ENCODE results near the gene OR2F1.

Gene OR2F1

DNA sequence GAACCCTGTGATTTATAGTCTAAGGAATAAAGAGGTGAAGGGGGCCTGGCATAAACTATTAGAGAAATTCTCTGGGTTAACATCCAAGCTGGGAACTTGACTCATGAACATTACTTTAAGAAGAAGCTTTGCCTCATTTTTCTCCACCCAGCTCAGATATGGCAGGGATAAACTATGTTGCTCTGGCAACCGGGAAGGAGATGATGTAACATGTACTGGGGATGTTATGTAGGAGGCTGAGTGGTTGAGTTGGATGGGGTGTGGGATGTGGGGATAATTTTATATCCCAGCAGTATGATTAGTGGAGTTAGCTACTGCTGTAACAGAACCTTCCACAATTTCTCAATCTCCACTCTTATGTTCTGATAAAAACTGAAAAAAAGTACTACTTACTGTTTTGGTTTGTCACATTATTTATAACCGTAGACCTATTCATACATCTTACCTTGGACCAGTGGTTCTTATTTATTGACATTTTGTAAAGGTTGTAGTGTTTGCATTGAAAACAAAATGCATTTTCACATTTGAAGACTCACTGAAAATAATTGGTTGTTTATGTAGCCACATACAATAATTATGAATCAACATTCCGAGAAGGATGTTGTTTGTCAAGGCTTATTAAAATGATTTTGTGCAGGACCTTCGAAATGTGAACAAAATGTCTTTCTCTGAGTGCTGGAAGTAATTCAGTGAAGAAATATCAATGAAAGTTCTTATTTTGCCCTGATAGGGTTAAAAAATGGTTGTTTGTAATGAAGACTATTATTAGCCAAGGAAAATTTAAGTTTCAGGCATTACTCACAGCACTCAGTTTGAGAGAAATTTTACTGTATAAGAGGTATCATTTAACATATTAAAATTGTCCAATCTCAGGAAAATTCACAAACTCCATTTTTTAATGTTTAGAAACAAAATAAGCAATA is 18.3 kb upstream of the OR2F1 start:
- H3K4me1 Mint-ChIP-seq (ENCODE audit: low read depth): peaks cover 3% of the 10 kb centered on the region
- H3K36me3 Mint-ChIP-seq (ENCODE audit: low read depth): no peaks in the 10 kb centered on the region
- H3K9me3 Mint-ChIP-seq: no peaks in the 10 kb centered on the region
- no peak for DNase-seq (ENCODE audit: low spot score)
- H3K4me3 Mint-ChIP-seq: no peak overlapping the region
- H3K27me3 Mint-ChIP-seq (ENCODE audit: low read depth): no peaks in the 10 kb centered on the region
- H3K27ac Mint-ChIP-seq: no peak overlapping the region

DNA sequence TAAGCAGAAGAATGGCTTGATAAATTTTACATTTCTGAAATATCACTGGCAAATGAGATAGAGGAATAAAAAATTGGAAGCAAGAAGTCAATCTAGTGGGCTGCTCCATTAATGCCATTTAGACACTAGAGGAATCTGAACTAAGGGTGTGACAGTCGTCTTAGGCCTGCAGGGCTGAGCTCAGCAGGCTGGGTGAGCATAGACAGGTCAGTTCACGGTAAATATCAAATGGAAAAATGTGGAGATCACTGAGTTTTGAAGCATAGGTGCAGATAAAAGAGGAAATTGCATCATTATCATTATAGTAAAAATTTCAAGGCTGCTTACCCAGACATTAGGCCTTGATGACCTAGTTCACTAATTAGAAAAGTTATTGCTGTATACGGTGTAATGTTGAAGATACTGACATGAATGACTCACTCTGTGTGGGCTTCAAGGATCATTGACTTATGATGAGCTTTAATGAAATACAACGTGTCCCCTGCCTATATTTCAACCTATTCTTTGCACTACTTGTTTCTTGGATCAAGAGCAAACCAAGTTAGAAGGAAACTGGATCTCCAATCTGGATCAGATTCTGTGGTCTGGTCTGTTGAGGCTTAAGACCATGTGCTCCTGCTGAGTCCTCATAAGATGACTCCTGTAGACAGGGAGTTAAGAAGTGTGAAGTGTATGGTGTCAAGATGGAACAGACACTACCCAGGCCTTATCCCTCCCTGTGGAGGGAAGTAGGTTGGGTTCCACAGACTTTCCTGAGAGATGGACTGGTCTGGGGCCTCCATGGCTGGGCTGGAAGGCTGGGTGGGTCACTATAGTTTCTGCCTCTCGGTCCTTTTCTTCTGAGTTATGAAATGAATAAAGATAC is 16.0 kb upstream of the OR2F1 start:
- no peak overlapping the region for H3K27ac Mint-ChIP-seq
- no peaks in the 10 kb centered on the region for H3K27me3 Mint-ChIP-seq (ENCODE audit: low read depth)
- H3K4me1 Mint-ChIP-seq (ENCODE audit: low read depth): no peaks in the 10 kb centered on the region
- no peaks in the 10 kb centered on the region for H3K9me3 Mint-ChIP-seq
- DNase-seq (ENCODE audit: low spot score): no peak
- no peak overlapping the region for H3K4me3 Mint-ChIP-seq
- H3K36me3 Mint-ChIP-seq (ENCODE audit: low read depth): no peaks in the 10 kb centered on the region

DNA sequence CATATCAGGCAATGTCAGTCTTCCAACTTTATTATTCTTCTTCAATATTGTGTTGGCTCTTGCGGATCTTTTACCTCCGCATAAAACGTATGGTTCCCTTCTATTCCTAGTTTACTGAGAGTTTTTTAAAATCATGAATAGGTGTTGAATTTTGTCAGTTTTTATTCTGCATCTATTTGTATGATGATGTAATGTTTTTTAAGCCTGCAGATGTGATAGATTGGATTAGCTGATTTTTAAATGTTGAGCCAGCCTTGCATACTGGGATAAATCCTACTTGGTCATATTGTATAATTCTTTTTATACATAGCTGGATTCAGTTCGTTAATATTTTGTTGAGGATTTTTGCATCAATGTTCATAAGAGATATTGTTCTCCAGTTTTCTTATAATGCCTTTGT is 9.2 kb upstream of the OR2F1 start:
- no peaks in the 10 kb centered on the region for H3K9me3 Mint-ChIP-seq
- H3K36me3 Mint-ChIP-seq (ENCODE audit: low read depth): no peaks in the 10 kb centered on the region

DNA sequence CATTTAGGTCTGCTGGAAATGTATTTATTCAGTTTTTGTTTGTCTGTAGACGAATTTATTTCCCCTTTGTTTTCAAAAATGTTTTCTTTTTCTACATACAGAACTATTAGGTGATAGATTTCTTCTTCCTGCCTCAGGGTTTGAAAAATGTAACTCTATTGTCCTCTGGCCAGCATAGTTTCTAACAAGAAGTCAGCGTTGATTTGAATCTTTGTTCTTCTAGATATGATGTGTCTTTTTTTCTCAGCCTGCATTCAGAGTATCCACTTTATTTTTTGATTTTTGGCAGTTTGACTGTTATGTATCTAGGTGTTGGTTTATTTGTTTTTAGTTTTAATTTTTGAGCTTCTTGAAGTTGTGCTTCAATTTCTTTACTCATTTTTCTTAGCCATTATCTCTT is 7.5 kb upstream of the OR2F1 start:
- no peak overlapping the region for H3K27ac Mint-ChIP-seq
- H3K27me3 Mint-ChIP-seq (ENCODE audit: low read depth): peaks cover 10% of the 10 kb centered on the region
- no peak overlapping the region for H3K4me3 Mint-ChIP-seq
- no peaks in the 10 kb centered on the region for H3K9me3 Mint-ChIP-seq
- DNase-seq (ENCODE audit: low spot score): no peak
- no peaks in the 10 kb centered on the region for H3K4me1 Mint-ChIP-seq (ENCODE audit: low read depth)
- H3K36me3 Mint-ChIP-seq (ENCODE audit: low read depth): no peaks in the 10 kb centered on the region

More for the DNA sequence above, 9.2 kb upstream of the OR2F1 start:
- Mint-ChIP-seq H3K27me3 (ENCODE audit: low read depth) (peaks cover 10% of the 10 kb centered on the region), H3K27ac (no peak overlapping the region), H3K4me1 (ENCODE audit: low read depth) (no peaks in the 10 kb centered on the region), H3K4me3 (no peak overlapping the region)
- no peak for DNase-seq (ENCODE audit: low spot score)

DNA sequence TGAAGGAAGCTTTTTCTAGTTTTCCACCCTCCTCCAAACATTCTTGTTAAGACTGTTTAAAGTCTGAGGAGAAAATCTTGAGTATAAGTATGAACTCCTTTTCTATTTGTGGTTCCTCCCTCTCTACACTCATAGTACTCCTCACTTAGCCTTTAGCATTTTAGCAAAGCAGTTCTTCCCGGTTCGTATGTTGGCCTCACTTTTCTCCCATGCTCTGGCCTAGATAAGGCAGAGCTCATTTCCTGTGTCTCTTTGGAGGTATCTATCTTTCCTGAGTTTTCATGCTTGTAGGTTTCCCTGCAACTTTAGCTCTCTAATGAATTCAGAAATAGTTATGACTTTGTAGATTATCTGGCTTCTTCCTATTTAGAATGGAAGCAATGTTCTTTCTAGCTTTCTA is 5.9 kb upstream of the OR2F1 start:
- peaks cover 10% of the 10 kb centered on the region for H3K27me3 Mint-ChIP-seq (ENCODE audit: low read depth)
- no peak overlapping the region for H3K27ac Mint-ChIP-seq

DNA sequence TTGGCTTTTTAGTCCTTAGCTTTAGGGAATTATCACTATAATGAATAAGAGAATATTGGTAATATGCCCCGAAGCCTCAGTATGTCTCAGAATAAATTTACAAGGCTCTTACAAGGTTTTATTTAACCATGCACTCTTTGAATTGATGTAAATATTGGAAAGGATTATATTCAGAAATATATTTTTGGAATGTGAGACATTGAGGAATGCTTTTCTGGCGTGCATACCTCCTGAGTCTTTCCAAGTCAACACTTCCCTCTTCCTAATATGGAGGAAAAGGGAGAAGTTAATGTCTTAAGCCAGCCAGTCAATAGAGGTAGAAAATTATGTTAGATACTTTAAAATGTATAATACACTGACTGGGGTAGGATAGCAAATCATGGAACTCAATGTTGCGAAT is 1.2 kb upstream of the OR2F1 start:
- no peak for DNase-seq (ENCODE audit: low spot score)
- Mint-ChIP-seq H3K27me3 (ENCODE audit: low read depth) (peaks cover 12% of the 10 kb centered on the region), H3K4me3 (no peak overlapping the region), H3K9me3 (no peaks in the 10 kb centered on the region), H3K27ac (no peak overlapping the region), H3K36me3 (ENCODE audit: low read depth) (no peaks in the 10 kb centered on the region), H3K4me1 (ENCODE audit: low read depth) (no peaks in the 10 kb centered on the region)

More for the DNA sequence above, 5.9 kb upstream of the OR2F1 start:
- DNase-seq (ENCODE audit: low spot score): no peak
- Mint-ChIP-seq H3K4me3 (no peak overlapping the region), H3K4me1 (ENCODE audit: low read depth) (no peaks in the 10 kb centered on the region), H3K36me3 (ENCODE audit: low read depth) (no peaks in the 10 kb centered on the region), H3K9me3 (no peaks in the 10 kb centered on the region)

DNA sequence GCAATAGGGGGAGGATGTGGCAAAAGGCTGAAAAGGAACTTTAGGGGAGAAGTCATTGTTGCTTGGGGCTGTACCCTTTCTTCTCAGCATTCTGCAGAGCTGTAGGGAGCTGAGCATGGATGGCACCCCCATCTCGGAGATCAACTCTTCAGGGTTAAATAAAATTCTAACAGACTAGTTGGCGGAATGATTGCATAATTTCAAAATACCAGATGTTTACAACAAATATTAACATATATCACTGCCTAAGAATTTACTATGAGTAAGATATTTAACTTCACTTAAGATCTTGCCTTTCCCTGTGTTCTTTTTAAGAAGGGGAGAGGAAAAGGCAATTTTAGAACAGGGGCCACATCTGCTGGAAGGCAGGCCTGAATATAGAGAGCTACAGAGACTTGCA is 509 bp upstream of the OR2F1 start:
- Mint-ChIP-seq H3K27me3 (ENCODE audit: low read depth) (peaks cover 12% of the 10 kb centered on the region), H3K27ac (no peak overlapping the region), H3K4me1 (ENCODE audit: low read depth) (no peaks in the 10 kb centered on the region), H3K4me3 (no peak overlapping the region), H3K36me3 (ENCODE audit: low read depth) (no peaks in the 10 kb centered on the region), H3K9me3 (no peaks in the 10 kb centered on the region)
- DNase-seq (ENCODE audit: low spot score): no peak

DNA sequence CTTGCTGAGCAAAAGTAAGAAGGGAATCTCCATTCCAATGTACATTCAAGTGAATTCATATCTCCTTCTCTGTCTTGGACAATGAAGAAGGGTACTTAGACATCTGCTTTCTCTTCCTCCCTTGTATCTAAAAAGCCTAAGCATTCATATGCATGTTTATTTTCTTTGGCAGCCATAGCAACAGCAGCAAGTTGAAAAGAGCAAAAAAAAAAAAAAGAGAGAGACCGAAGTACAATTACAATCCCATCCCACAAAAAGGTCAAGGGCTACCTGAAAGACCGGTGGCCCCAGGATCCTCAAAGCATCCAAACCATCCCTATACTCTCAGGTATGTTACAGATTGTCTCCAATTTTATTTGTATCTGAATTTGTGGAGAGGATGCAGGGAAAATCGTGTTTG is 4.1 kb downstream of the OR2F1 start:
- Mint-ChIP-seq H3K4me3 (no peak overlapping the region), H3K4me1 (ENCODE audit: low read depth) (no peaks in the 10 kb centered on the region), H3K27me3 (ENCODE audit: low read depth) (peaks cover 11% of the 10 kb centered on the region), H3K36me3 (ENCODE audit: low read depth) (no peaks in the 10 kb centered on the region), H3K9me3 (no peaks in the 10 kb centered on the region), H3K27ac (no peak overlapping the region)
- DNase-seq (ENCODE audit: low spot score): no peak

DNA sequence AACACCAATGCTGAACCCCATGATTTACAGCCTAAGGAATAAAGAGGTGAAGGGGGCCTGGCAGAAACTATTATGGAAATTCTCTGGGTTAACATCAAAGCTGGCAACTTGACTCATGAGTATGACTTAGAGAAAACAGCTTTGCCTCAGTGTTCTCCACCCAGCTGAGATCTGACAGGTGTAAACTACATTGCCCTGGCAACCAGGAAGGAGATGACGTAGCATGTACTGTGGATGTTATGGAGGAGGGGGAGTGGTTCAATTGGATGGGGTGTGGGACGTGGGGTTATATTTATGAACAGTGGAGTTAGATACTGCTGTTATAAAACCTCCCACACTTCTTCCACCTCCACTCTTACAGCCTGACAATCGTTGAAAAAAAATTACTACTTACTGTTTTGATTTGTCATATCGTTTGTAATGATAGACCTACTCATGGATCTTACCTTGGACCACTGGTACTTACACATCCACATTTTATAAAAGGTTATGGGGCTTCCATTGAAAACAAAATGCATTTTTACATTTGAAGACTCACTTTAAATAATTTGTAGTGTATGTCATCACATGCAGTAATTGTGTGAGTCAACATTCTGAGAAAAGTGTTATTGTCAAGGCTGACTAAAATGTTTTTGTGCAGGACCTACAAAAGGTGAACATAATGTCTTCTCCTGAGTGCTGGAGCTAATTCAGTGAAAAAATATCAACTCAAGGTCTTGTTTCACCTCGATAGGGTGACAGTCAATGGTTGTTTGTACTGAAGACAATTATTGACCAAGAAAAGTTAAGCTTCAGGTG is 6.4 kb downstream of the OR2F1 start:
- Mint-ChIP-seq H3K9me3 (no peaks in the 10 kb centered on the region), H3K4me3 (no peak overlapping the region), H3K27me3 (ENCODE audit: low read depth) (peaks cover 9% of the 10 kb centered on the region), H3K36me3 (ENCODE audit: low read depth) (no peaks in the 10 kb centered on the region), H3K4me1 (ENCODE audit: low read depth) (no peaks in the 10 kb centered on the region), H3K27ac (no peak overlapping the region)
- no peak for DNase-seq (ENCODE audit: low spot score)

DNA sequence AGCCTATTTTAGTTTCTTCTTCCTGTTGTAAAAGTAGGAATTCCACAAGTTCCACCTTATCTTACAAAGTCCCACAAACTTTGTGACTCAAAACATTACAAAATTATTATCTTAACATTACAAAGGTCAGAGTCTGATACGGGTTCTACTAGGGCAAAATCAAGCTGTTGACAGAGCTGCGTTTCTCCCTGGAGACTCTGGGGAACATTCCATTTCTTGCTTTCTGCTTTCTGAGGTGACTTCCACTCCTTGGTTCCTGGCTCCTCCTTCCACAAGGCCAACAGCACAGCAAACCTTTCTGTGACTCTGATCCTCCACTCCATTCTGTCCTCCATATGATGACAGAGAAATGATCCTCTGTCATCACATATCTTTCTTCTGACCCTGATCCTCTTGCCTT is 10.6 kb downstream of the OR2F1 start:
- Mint-ChIP-seq H3K27me3 (ENCODE audit: low read depth) (no peaks in the 10 kb centered on the region), H3K9me3 (no peaks in the 10 kb centered on the region), H3K36me3 (ENCODE audit: low read depth) (no peaks in the 10 kb centered on the region), H3K4me3 (no peak overlapping the region), H3K4me1 (ENCODE audit: low read depth) (no peaks in the 10 kb centered on the region), H3K27ac (no peak overlapping the region)
- DNase-seq (ENCODE audit: low spot score): no peak

DNA sequence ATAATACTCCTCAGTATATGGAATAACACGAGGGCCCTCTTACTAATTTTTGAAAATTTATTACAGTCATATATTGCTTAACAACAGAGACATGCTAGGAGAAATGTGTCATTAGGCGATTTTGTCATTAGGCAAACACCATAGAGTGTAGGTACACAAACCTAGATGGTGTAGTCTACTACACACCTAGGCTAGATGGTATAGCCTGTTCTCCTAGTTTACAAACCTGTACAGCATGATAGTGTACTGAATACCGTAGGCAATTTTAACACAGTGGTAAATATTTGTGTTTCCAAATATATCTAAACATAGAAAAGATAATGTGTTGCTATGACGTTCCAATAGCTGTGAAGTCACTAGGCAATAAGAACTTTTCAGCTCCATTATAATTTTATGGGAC is 12.8 kb downstream of the OR2F1 start:
- Mint-ChIP-seq H3K4me1 (ENCODE audit: low read depth) (no peaks in the 10 kb centered on the region), H3K36me3 (ENCODE audit: low read depth) (no peaks in the 10 kb centered on the region), H3K27ac (no peak overlapping the region), H3K27me3 (ENCODE audit: low read depth) (no peaks in the 10 kb centered on the region), H3K4me3 (no peak overlapping the region), H3K9me3 (no peaks in the 10 kb centered on the region)
- DNase-seq (ENCODE audit: low spot score): no peak

DNA sequence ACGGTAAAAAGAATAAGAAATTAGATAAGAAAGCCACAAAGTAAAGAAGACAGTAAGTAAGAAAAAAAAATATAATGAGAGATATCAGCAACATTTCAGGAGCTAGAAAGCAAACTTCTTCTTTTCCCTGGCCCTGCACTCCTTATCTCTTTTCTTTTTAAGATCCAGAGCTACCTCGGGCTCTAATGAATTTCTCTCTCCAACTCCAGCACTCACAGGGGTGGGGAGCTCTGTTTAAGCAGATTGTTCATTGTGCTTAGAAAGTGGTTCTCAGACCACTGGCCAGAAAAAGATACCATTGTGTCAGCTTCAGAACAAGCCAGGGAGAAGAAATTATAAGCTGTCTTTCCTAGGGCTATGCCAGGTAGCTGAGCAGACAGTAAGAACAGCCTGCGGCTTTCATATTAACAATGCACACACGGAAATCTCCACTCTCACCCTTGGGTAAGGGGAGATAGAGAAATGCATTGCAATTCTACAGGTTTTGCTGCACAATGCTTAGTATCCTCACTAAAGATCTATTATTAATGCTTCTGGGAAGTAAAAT is 19.3 kb downstream of the OR2F1 start:
- Mint-ChIP-seq H3K36me3 (ENCODE audit: low read depth) (no peaks in the 10 kb centered on the region), H3K27ac (no peak overlapping the region), H3K4me1 (ENCODE audit: low read depth) (no peaks in the 10 kb centered on the region)

DNA sequence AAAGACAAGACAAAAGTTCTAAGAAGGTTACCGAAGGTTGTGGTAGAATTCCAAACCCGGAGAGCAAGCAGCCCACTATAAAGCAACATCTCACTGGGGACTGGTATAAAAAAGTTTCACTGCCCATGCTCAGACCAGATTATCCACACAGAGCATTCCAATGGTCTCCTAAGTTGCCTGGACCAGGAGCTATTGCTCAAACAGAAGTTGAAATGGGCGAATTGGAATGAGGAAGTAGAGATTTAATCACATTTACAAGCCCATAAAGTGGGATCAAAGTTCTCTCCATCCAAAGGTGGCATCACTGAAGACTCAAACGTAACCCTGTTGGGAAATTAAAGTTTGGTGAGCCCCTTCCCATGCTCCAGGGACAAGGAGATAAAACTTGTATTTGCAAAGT is 19.8 kb downstream of the OR2F1 start:
- Mint-ChIP-seq H3K4me1 (ENCODE audit: low read depth) (no peaks in the 10 kb centered on the region), H3K27ac (no peak overlapping the region), H3K4me3 (no peak overlapping the region), H3K36me3 (ENCODE audit: low read depth) (no peaks in the 10 kb centered on the region), H3K9me3 (no peaks in the 10 kb centered on the region), H3K27me3 (ENCODE audit: low read depth) (no peaks in the 10 kb centered on the region)
- DNase-seq (ENCODE audit: low spot score): no peak

More for the DNA sequence above, 19.3 kb downstream of the OR2F1 start:
- Mint-ChIP-seq H3K9me3 (no peaks in the 10 kb centered on the region), H3K27me3 (ENCODE audit: low read depth) (no peaks in the 10 kb centered on the region), H3K4me3 (no peak overlapping the region)
- no peak for DNase-seq (ENCODE audit: low spot score)
